Measurements from ENCODE around the gene FIP1L1. TPM values are rescaled to one million over a fixed set of nuclear protein-coding genes. Genes with fewer than 3 reads are reported as not detected.

FIP1L1 gene
- total and polyA plus RNA-seq, 2 donors (not counting 3 experiments of a cell fraction or from before 2014, with no cell fraction given): 18.9 to 51.9 TPM

DNA sequence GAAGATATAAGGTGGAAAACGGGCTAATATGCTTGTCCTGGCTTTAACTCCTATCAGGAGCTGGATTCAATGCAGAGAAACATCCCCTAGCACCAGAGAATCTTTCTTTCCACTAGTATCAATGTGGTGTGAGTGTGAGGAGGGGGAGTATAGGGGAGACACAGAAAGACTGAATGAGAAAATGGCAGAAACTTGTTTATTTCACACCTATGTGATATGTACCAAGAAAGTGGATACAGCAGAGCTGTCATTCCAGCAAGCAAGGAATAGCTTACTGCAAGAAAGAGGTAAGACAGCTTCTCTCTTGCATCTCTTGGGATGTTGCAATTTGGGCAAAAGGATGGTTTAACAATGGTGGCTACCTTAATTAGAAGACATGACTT is 108.2 kb downstream of the FIP1L1 start:
- Histone ChIP-seq H3K27me3 (ENCODE audit: control insufficient read depth in 2 of 2, insufficient read depth in 2 of 2, low read length in 2 of 2) (peaks cover 0 to 2% of the 10 kb centered on the region in 2 experiments), H3K36me3 (ENCODE audit: control insufficient read depth in 2 of 2, extremely low read depth in 1 of 2, insufficient read depth in 2 of 2, low read length in 2 of 2) (no peaks in the 10 kb centered on the region), H2AFZ (ENCODE audit: low read depth, low read length) (no peak overlapping the region), H3K4me2 (ENCODE audit: insufficient read depth, low read length) (no peak overlapping the region), H3K4me3 (replicated peaks in 1 of 3; ENCODE audit: insufficient read depth in 1 of 3, low read depth in 1 of 3, low read length in 3 of 3) (no peak overlapping the region), H3K9me3 (replicated peaks; ENCODE audit: control insufficient read depth, insufficient read depth, low read length) (no peaks in the 10 kb centered on the region), H3K9me1 (replicated peaks; ENCODE audit: control insufficient read depth, extremely low read depth, insufficient read depth, low read length) (no peaks in the 10 kb centered on the region), H3K9ac (replicated peaks; ENCODE audit: extremely low read depth, insufficient read depth, low read length) (no peak overlapping the region), H4K20me1 (replicated peaks; ENCODE audit: control insufficient read depth, extremely low read depth, insufficient read depth, low read length) (no peaks in the 10 kb centered on the region), H3K27ac (ENCODE audit: insufficient read depth, low read depth, low read length) (no peak overlapping the region), H3K4me1 (ENCODE audit: control insufficient read depth, extremely low read depth, insufficient read depth, low read length) (peaks cover 6% of the 10 kb centered on the region), H3K79me2 (ENCODE audit: control insufficient read depth, insufficient read depth, low read length) (no peaks in the 10 kb centered on the region)
- DNase-seq (ENCODE audit: low read depth, low spot score): no peak
- TF ChIP-seq FOS (IDR thresholded peaks at IDR 0.05; ENCODE audit: borderline replicate concordance, insufficient read depth, low read length): no peak
- TF ChIP-seq MYC (IDR thresholded peaks at IDR 0.05; ENCODE audit: low read depth, low read length): no peak
- TF ChIP-seq JUN (IDR thresholded peaks at IDR 0.05; ENCODE audit: borderline replicate concordance, insufficient read depth, insufficient read length, low read depth): no peak
- TF ChIP-seq GATA2 (IDR thresholded peaks at IDR 0.05; ENCODE audit: insufficient read depth, insufficient read length, low read depth, low read length): no peak
- TF ChIP-seq, protein P1, sequence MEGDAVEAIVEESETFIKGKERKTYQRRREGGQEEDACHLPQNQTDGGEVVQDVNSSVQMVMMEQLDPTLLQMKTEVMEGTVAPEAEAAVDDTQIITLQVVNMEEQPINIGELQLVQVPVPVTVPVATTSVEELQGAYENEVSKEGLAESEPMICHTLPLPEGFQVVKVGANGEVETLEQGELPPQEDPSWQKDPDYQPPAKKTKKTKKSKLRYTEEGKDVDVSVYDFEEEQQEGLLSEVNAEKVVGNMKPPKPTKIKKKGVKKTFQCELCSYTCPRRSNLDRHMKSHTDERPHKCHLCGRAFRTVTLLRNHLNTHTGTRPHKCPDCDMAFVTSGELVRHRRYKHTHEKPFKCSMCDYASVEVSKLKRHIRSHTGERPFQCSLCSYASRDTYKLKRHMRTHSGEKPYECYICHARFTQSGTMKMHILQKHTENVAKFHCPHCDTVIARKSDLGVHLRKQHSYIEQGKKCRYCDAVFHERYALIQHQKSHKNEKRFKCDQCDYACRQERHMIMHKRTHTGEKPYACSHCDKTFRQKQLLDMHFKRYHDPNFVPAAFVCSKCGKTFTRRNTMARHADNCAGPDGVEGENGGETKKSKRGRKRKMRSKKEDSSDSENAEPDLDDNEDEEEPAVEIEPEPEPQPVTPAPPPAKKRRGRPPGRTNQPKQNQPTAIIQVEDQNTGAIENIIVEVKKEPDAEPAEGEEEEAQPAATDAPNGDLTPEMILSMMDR (IDR thresholded peaks at IDR 0.05; ENCODE audit: extremely low read depth in 1 of 2, insufficient read depth in 1 of 2, low read depth in 1 of 2, low read length in 2 of 2): no peak
- TF ChIP-seq POLR2AphosphoS5 (IDR thresholded peaks at IDR 0.05; ENCODE audit: insufficient read depth, low read depth, low read length): no peak
- no peak for TF ChIP-seq POLR2A (IDR thresholded peaks at IDR 0.05; ENCODE audit: low read depth, low read length)
- TF ChIP-seq, protein P2, sequence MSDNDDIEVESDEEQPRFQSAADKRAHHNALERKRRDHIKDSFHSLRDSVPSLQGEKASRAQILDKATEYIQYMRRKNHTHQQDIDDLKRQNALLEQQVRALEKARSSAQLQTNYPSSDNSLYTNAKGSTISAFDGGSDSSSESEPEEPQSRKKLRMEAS (IDR thresholded peaks at IDR 0.05; ENCODE audit: insufficient read depth, insufficient read length): no peak
- TF ChIP-seq EZH2 (IDR thresholded peaks at IDR 0.05; ENCODE audit: borderline replicate concordance, low read depth, low read length, severe bottlenecking): no peak
- dilution Hi-C loops (cut with MboI; ENCODE audit: extremely low pct_ligation_motif_present, low sequenced_read_pairs) (no loop called here), intact Hi-C loops (cut with micrococcal nuclease) (no loop called here)
- POLR2A ChIA-PET: no interaction called here
- no TSS peak for BruUV-seq (replicated peaks)
- FAIRE-seq: no peak
- CTCF ChIA-PET: interaction anchor here (0.7 to 2.2 kb wide), 6 partner anchors 8 to 748 kb away, joined by 3 to 9 read pairs (median 4); no protein-coding TSS in a partner anchor

All from endothelial cell of umbilical vein (primary cell).